Measurements from ENCODE around the gene NUDT4B. TPM values are rescaled to one million over a fixed set of nuclear protein-coding genes. Genes with fewer than 3 reads are reported as not detected.
"Not testable (repeated sequence)": the region's sequence is repeated elsewhere in the genome, so short reads cannot be mapped to it uniquely, and the experiment has no call there.

The NUDT4B gene
- polyA plus RNA-seq, 1 of the 3 experiments (the other 2 are of a cell fraction), result 21.3 TPM

GRCh38 chr1:148756231-148756630, 7.7 kb downstream of the NUDT4B start:
- CTCF ChIA-PET; H3K9ac ChIP-seq; H3K4me2 ChIP-seq; H3K27me3 ChIP-seq (ENCODE audit: insufficient read depth); H3K4me3 ChIP-seq (ENCODE audit: low read depth in 2 of 2, low read length in 1 of 2); H2AFZ ChIP-seq (ENCODE audit: low read depth); H3K27ac ChIP-seq (ENCODE audit: low read depth in 2 of 2, low read length in 1 of 2); DNase-seq; H3K9me2 ChIP-seq; H3K79me2 ChIP-seq (ENCODE audit: insufficient read depth); POLR2A ChIA-PET; H3F3A ChIP-seq (replicated peaks; ENCODE audit: insufficient read depth); H3K36me3 ChIP-seq (replicated peaks in 1 of 2; ENCODE audit: control insufficient read depth in 1 of 2, insufficient read depth in 2 of 2, low read length in 1 of 2); H3K4me1 ChIP-seq (ENCODE audit: control insufficient read depth in 1 of 2, insufficient read depth in 2 of 2, low read depth in 1 of 2, low read length in 1 of 2); H4K20me1 ChIP-seq (ENCODE audit: insufficient read depth); H3K9me3 ChIP-seq: not testable (repeated sequence)
- WGBS (ENCODE audit: low lambda C conversion rate), result no CpG with 5 or more reads among the region's 2 CpGs

DNA sequence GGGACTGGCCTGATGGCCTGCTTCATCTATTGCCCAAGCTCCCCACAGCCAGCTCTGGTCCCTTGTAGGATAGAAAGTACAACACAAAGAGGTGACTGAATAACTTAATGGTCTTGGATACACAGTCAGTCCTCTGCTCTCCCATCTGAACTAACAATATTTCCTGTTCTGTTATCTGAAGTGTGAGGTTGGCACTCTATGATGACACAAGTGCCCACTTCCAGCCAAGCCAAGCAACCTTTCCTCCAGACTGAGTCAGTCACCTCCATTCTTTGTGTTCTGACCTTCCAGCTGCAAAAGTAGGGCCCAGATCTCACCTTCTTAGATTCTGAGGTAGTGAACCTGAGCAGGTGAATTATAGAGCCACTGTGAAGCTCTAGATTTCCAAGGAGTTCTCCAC, 8.9 kb downstream of the NUDT4B start:
- DNase-seq; H3K9me2 ChIP-seq; H3K36me3 ChIP-seq (replicated peaks in 1 of 2; ENCODE audit: control insufficient read depth in 1 of 2, insufficient read depth in 2 of 2, low read length in 1 of 2); H3K27ac ChIP-seq (ENCODE audit: low read depth in 2 of 2, low read length in 1 of 2); H3K9ac ChIP-seq; H3K27me3 ChIP-seq (ENCODE audit: insufficient read depth); POLR2A ChIA-PET; H3F3A ChIP-seq (replicated peaks; ENCODE audit: insufficient read depth); CTCF ChIA-PET; H3K4me1 ChIP-seq (ENCODE audit: control insufficient read depth in 1 of 2, insufficient read depth in 2 of 2, low read depth in 1 of 2, low read length in 1 of 2); H3K4me3 ChIP-seq (ENCODE audit: low read depth in 2 of 2, low read length in 1 of 2); H3K9me3 ChIP-seq; H2AFZ ChIP-seq (ENCODE audit: low read depth); H3K4me2 ChIP-seq; H3K79me2 ChIP-seq (ENCODE audit: insufficient read depth); H4K20me1 ChIP-seq (ENCODE audit: insufficient read depth): not testable (repeated sequence)

DNA sequence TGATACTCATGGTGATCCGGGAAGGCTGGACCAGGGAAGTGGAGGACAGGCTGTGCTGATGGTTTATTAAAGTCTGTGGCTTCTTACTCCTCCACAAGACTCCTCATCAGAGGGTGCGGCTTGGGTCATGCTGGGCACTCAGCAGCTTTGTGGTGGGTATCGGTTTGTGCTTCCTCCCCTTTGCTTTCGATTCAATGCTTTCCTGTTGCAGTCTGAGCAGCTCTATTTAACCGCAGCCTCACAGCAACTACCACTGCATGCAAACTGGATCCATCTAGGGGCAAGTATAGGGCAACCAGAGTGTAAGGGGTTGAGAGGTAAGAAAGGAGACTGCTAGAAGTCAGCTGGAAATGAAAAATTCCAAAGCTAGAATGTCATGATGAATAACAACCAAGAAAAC, 9.8 kb downstream of the NUDT4B start:
- POLR2A ChIA-PET; H3F3A ChIP-seq (replicated peaks; ENCODE audit: insufficient read depth); H3K9me3 ChIP-seq: not testable (repeated sequence)

GRCh38 chr1:148758925-148759324, 10.4 kb downstream of the NUDT4B start:
- H3F3A ChIP-seq (replicated peaks; ENCODE audit: insufficient read depth); H3K9me3 ChIP-seq; H3K36me3 ChIP-seq (replicated peaks in 1 of 2; ENCODE audit: control insufficient read depth in 1 of 2, insufficient read depth in 2 of 2, low read length in 1 of 2); H3K4me3 ChIP-seq (ENCODE audit: low read depth in 2 of 2, low read length in 1 of 2); H3K79me2 ChIP-seq (ENCODE audit: insufficient read depth); H3K27me3 ChIP-seq (ENCODE audit: insufficient read depth); DNase-seq; H2AFZ ChIP-seq (ENCODE audit: low read depth); POLR2A ChIA-PET; H3K9ac ChIP-seq; CTCF ChIA-PET; H3K4me2 ChIP-seq; H3K9me2 ChIP-seq; H3K27ac ChIP-seq (ENCODE audit: low read depth in 2 of 2, low read length in 1 of 2); H4K20me1 ChIP-seq (ENCODE audit: insufficient read depth); H3K4me1 ChIP-seq (ENCODE audit: control insufficient read depth in 1 of 2, insufficient read depth in 2 of 2, low read depth in 1 of 2, low read length in 1 of 2): not testable (repeated sequence)
- WGBS (ENCODE audit: low lambda C conversion rate), result 40% methylated on average over 2 of the region's 4 CpGs

More for the DNA sequence above, 9.8 kb downstream of the NUDT4B start:
- H3K27ac ChIP-seq (ENCODE audit: low read depth in 2 of 2, low read length in 1 of 2); CTCF ChIA-PET; H3K4me2 ChIP-seq; H2AFZ ChIP-seq (ENCODE audit: low read depth); H3K79me2 ChIP-seq (ENCODE audit: insufficient read depth); H3K9ac ChIP-seq; H3K4me1 ChIP-seq (ENCODE audit: control insufficient read depth in 1 of 2, insufficient read depth in 2 of 2, low read depth in 1 of 2, low read length in 1 of 2); H3K4me3 ChIP-seq (ENCODE audit: low read depth in 2 of 2, low read length in 1 of 2); DNase-seq; H3K27me3 ChIP-seq (ENCODE audit: insufficient read depth); H3K36me3 ChIP-seq (replicated peaks in 1 of 2; ENCODE audit: control insufficient read depth in 1 of 2, insufficient read depth in 2 of 2, low read length in 1 of 2); H3K9me2 ChIP-seq; H4K20me1 ChIP-seq (ENCODE audit: insufficient read depth): not testable (repeated sequence)
- no CpG with 5 or more reads among the region's 5 CpGs for WGBS (ENCODE audit: low lambda C conversion rate)

DNA sequence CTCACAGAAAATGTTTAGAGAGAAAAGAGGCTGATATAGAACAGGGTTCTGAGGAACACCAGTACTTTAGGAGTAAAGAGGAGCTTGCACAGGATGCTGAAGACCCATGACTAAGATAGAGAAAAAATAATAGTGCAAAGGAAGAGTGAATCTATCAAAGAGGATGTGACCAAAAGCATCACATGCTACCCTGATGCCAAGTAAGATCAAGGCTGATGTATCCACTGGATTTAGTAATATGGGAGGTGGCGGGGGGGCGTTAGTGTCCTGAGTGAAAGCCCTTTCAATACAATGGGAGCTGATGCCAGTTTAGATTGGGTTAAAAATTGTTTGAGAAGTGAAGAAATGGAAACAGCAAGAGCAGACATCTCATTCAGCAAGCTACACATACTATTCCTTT, 11.2 kb downstream of the NUDT4B start:
- H3K4me3 ChIP-seq (ENCODE audit: low read depth in 2 of 2, low read length in 1 of 2); H3K9ac ChIP-seq; H3K79me2 ChIP-seq (ENCODE audit: insufficient read depth); H2AFZ ChIP-seq (ENCODE audit: low read depth); DNase-seq; CTCF ChIA-PET; POLR2A ChIA-PET; H3K9me3 ChIP-seq; H3K4me2 ChIP-seq; H3K4me1 ChIP-seq (ENCODE audit: control insufficient read depth in 1 of 2, insufficient read depth in 2 of 2, low read depth in 1 of 2, low read length in 1 of 2); H3K9me2 ChIP-seq; H3K27me3 ChIP-seq (ENCODE audit: insufficient read depth); H3K27ac ChIP-seq (ENCODE audit: low read depth in 2 of 2, low read length in 1 of 2); H3F3A ChIP-seq (replicated peaks; ENCODE audit: insufficient read depth); H3K36me3 ChIP-seq (replicated peaks in 1 of 2; ENCODE audit: control insufficient read depth in 1 of 2, insufficient read depth in 2 of 2, low read length in 1 of 2); H4K20me1 ChIP-seq (ENCODE audit: insufficient read depth): not testable (repeated sequence)
- 70% methylated on average over 2 of the region's 2 CpGs for WGBS (ENCODE audit: low lambda C conversion rate)

DNA sequence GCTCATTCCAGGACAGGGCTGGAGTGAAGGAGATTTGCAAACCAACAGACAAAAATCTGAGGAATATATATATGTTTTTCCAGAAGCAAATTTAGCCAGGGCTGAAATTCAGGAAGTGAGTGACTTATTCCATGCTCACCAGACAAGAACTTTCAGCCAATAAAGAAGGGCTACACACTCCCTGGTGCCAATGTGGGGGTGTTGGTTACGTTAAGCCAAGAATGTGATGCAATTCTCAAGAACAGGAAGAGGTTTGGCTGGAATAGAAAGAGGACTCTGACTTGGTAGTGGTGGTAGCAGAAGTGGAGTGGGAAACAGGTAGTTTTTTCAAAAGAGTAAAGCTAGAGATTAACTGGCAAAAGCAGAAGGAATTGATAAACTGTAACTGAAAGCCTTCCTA, 11.6 kb downstream of the NUDT4B start:
- POLR2A ChIA-PET; DNase-seq; H3K9me3 ChIP-seq; H3F3A ChIP-seq (replicated peaks; ENCODE audit: insufficient read depth); H3K9me2 ChIP-seq; H3K27ac ChIP-seq (ENCODE audit: low read depth in 2 of 2, low read length in 1 of 2); H3K4me3 ChIP-seq (ENCODE audit: low read depth in 2 of 2, low read length in 1 of 2); H2AFZ ChIP-seq (ENCODE audit: low read depth); H3K27me3 ChIP-seq (ENCODE audit: insufficient read depth); H3K4me1 ChIP-seq (ENCODE audit: control insufficient read depth in 1 of 2, insufficient read depth in 2 of 2, low read depth in 1 of 2, low read length in 1 of 2); H3K36me3 ChIP-seq (replicated peaks in 1 of 2; ENCODE audit: control insufficient read depth in 1 of 2, insufficient read depth in 2 of 2, low read length in 1 of 2); H3K4me2 ChIP-seq; H4K20me1 ChIP-seq (ENCODE audit: insufficient read depth); H3K9ac ChIP-seq; H3K79me2 ChIP-seq (ENCODE audit: insufficient read depth); CTCF ChIA-PET: not testable (repeated sequence)
- WGBS (ENCODE audit: low lambda C conversion rate), result no CpG with 5 or more reads among the region's 1 CpG

GRCh38 chr1:148761360-148761759, 12.8 kb downstream of the NUDT4B start:
- CTCF ChIA-PET; H3K9me2 ChIP-seq; H3K4me3 ChIP-seq (ENCODE audit: low read depth in 2 of 2, low read length in 1 of 2); H3K9ac ChIP-seq; DNase-seq; H2AFZ ChIP-seq (ENCODE audit: low read depth); H4K20me1 ChIP-seq (ENCODE audit: insufficient read depth); H3K4me1 ChIP-seq (ENCODE audit: control insufficient read depth in 1 of 2, insufficient read depth in 2 of 2, low read depth in 1 of 2, low read length in 1 of 2); H3K27ac ChIP-seq (ENCODE audit: low read depth in 2 of 2, low read length in 1 of 2); POLR2A ChIA-PET; H3K36me3 ChIP-seq (replicated peaks in 1 of 2; ENCODE audit: control insufficient read depth in 1 of 2, insufficient read depth in 2 of 2, low read length in 1 of 2); H3K4me2 ChIP-seq; H3K27me3 ChIP-seq (ENCODE audit: insufficient read depth); H3K79me2 ChIP-seq (ENCODE audit: insufficient read depth); H3K9me3 ChIP-seq; H3F3A ChIP-seq (replicated peaks; ENCODE audit: insufficient read depth): not testable (repeated sequence)
